ENCODE results near the gene ABCD1.
A peak's percentile ranks its signal among the peaks of the same experiment; 100 is the strongest.
"Not testable (repeated sequence)": the region's sequence is repeated elsewhere in the genome, so short reads cannot be mapped to it uniquely, and the experiment has no call there.

Gene ABCD1

DNA sequence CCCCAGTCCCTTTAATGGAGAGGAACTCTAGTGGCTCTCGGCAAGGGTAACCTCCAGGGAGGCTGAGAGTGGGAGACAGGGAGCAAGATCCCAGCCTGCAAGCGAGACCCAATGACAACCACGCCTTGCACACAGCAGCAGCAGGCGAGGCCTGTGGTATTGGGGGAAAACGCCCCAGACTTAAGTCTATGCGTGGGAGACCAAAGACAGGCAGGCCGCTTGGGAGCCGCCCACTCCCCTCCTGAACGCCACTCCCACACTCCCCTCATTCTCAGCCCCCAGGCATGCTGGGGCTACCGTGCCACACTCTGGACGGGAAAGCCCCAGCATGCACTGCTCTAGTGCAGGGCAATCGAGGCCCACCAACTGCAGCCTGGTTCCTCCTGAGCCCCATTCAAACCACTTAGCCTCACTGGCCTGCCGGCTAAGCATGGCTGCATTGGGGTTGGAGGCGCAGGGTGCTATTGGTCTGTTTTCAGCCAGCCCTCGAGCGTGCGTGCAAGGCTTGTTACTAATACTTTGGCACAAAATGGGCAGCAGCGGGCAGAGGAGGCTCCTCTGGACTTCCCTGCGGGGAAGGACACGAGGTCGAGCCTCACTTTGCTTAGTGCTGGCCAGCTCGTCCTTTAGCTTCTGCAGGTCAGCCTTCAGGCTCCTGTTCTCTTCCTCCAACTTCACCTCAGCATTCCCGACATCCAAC lies 22.2 kb upstream of the ABCD1 start:
- peaks cover 3% of the 10 kb centered on the region for H3K27me3 Mint-ChIP-seq (ENCODE audit: low read depth, poor library complexity)
- H3K36me3 Mint-ChIP-seq (ENCODE audit: low read depth) = no peaks in the 10 kb centered on the region
- DNase-seq = no peak
- TF ChIP-seq, protein P1, sequence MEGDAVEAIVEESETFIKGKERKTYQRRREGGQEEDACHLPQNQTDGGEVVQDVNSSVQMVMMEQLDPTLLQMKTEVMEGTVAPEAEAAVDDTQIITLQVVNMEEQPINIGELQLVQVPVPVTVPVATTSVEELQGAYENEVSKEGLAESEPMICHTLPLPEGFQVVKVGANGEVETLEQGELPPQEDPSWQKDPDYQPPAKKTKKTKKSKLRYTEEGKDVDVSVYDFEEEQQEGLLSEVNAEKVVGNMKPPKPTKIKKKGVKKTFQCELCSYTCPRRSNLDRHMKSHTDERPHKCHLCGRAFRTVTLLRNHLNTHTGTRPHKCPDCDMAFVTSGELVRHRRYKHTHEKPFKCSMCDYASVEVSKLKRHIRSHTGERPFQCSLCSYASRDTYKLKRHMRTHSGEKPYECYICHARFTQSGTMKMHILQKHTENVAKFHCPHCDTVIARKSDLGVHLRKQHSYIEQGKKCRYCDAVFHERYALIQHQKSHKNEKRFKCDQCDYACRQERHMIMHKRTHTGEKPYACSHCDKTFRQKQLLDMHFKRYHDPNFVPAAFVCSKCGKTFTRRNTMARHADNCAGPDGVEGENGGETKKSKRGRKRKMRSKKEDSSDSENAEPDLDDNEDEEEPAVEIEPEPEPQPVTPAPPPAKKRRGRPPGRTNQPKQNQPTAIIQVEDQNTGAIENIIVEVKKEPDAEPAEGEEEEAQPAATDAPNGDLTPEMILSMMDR (IDR thresholded peaks at IDR 0.05) = no peak
- H3K4me3 Mint-ChIP-seq = no peak overlapping the region
- H3K9me3 Mint-ChIP-seq = peaks cover 70% of the 10 kb centered on the region
- H3K27ac Mint-ChIP-seq = no peak overlapping the region
- H3K4me1 Mint-ChIP-seq = peaks cover 29% of the 10 kb centered on the region

DNA sequence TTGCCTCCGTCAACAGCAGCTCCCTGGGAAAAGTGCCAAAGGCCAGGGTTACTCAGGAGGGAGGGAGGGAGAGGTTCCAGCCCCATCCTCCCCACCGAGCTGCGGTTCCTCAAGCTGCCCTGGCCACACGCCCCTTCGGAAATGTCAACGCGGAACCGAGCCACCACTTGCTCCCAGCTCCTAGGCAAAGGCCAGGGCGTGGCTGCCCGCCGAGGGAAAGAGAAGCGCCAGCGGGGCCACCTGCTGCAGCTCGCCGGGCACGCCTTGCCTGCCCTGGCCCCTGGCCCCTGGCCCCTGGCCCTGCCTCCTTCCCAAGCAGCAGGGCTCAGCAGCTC lies 21.7 kb upstream of the ABCD1 start:
- DNase-seq = no peak
- H3K4me1 Mint-ChIP-seq = peaks cover 31% of the 10 kb centered on the region
- TF ChIP-seq, protein P1 (IDR thresholded peaks at IDR 0.05) = no peak
- no peaks in the 10 kb centered on the region for H3K36me3 Mint-ChIP-seq (ENCODE audit: low read depth)
- H3K9me3 Mint-ChIP-seq = peaks cover 70% of the 10 kb centered on the region
- no peak overlapping the region for H3K4me3 Mint-ChIP-seq
- no peak overlapping the region for H3K27ac Mint-ChIP-seq
- peaks cover 3% of the 10 kb centered on the region for H3K27me3 Mint-ChIP-seq (ENCODE audit: low read depth, poor library complexity)

DNA sequence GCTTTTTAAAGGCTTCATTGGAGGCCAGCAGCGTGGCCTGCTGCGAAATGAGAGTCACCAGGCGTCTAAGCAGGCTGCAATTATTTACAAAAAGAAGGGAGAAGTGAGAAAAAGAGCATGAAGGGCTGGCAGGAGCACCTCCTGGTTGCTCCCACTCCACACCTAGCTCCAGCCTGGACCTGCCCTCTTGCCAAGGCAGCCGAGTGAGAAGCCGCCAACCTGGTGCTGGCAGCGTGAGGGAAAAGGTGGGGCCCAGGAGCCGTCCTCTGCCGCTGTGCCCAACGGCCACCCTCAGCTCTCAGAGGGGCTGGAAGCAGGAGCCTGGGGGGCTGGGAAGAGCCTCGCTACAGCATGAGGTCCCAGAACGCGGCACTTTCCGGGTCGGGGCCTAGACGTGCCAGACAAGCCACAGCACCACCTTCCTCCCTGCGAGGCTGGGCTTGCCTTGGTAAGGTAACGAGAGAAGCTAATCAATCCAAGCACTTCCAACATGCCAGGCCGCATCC lies 20.6 kb upstream of the ABCD1 start:
- Mint-ChIP-seq H3K4me1 (peaks cover 38% of the 10 kb centered on the region), H3K27ac (peak overlapping the region; percentile 42), H3K27me3 (ENCODE audit: low read depth, poor library complexity) (peaks cover 3% of the 10 kb centered on the region), H3K36me3 (ENCODE audit: low read depth) (no peaks in the 10 kb centered on the region), H3K4me3 (no peak overlapping the region), H3K9me3 (peaks cover 63% of the 10 kb centered on the region)
- TF ChIP-seq, protein P1 (IDR thresholded peaks at IDR 0.05) = no peak
- DNase-seq = no peak

DNA sequence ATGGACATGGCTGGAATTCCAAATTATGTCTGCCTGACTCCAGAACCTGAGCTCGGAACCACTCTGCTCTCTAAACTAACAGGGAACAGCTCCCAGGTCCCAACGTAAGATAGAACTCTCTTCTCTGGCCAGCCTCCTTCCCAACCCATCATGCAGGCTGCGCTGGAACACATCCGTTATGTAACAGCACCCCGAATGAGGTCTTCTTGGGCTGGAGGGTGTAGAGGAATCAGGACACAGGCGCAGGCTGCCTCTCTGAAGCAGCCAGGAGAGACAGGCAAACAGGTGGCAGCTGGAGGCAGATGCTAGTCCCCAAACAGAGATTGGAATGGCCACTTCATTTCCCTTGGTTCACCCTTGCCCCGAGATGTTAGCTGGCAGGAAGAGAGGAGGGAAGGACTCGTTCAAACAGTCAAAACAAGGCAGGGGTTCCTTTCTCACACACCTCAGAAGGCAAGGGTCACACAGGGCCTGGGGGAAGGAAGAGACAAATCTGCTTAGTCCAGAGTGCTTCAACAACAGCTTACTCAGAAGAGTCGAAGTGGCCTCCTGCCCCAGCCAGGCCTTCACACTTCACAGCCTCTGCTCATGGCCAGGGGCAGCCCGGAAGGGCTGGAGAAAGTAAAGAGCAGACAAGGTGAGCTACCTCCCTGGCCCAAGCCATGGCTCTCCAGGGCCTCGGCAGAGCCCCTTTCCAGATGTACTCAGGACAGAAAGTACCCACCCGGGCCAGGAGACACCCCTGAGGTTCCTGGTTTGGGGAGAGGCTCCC lies 19.8 kb upstream of the ABCD1 start:
- Mint-ChIP-seq H3K27ac (peak overlapping the region; percentile 42), H3K9me3 (peaks cover 59% of the 10 kb centered on the region), H3K4me1 (peaks cover 38% of the 10 kb centered on the region)
- DNase-seq; H3K36me3 Mint-ChIP-seq (ENCODE audit: low read depth); H3K27me3 Mint-ChIP-seq (ENCODE audit: low read depth, poor library complexity); H3K4me3 Mint-ChIP-seq: not testable (repeated sequence)

DNA sequence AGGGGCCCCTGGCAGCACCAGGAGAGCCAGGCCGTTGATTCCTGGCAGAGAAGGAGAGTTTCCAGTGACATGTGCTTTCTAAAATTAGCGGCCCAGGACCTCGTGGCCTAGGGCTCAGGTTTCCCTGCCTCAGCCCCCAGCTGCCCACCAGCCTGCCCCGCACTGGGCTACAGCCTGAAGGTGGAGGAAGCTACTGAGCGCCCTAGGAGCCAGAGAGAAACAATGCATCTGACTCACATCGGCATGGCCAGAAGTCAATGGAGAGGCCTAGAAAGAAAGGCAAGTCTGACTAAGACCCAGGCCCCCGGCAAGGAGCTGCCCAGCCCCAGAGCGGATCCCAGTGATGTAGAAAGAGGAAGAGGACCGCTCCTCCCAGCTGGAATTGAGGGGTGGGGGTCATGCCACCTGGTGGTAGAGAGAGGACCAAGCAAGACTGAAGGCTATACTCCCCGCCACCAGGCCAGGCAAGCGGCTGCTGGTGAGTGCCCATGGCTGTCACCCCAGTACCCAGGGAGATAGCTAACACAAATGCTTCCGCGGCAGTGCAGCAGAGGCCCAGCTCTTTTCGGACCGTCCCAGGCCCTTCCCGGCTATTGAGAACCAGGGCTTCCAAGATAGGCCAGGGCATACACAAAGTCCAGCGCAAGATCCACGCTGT lies 19.1 kb upstream of the ABCD1 start:
- H3K27me3 Mint-ChIP-seq (ENCODE audit: low read depth, poor library complexity); DNase-seq; H3K4me3 Mint-ChIP-seq; H3K36me3 Mint-ChIP-seq (ENCODE audit: low read depth): not testable (repeated sequence)
- Mint-ChIP-seq H3K27ac (peak overlapping the region; percentile 51), H3K9me3 (peaks cover 63% of the 10 kb centered on the region), H3K4me1 (peaks cover 44% of the 10 kb centered on the region)

DNA sequence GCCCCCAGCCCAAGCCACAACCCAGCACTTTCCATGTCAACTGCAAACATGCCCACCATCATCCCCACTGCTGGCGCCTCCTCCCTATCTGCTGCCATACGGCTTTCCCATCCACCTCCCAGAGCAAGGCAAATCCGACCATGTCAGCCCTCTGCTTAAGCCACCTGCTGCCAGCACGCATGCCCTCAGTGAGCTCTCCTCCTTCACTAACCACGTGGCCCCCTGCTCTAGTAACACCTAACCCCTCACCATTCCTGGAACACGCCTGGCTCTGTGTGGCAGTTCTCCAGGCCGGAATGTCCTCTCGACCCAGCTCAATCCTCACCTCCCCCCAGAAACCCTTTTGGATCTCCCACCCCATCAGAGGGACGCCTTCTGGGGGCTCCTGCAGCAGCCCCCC lies 17.9 kb upstream of the ABCD1 start:
- no peaks in the 10 kb centered on the region for H3K27me3 Mint-ChIP-seq (ENCODE audit: low read depth, poor library complexity)
- H3K4me1 Mint-ChIP-seq = peaks cover 55% of the 10 kb centered on the region
- no peak overlapping the region for H3K27ac Mint-ChIP-seq
- H3K36me3 Mint-ChIP-seq (ENCODE audit: low read depth) = no peaks in the 10 kb centered on the region
- no peak for DNase-seq
- H3K9me3 Mint-ChIP-seq = peaks cover 69% of the 10 kb centered on the region
- H3K4me3 Mint-ChIP-seq = no peak overlapping the region
- TF ChIP-seq, protein P1 (IDR thresholded peaks at IDR 0.05) = no peak
